ENCODE results near the gene SLC36A4. TPM values are rescaled to one million over a fixed set of nuclear protein-coding genes. Genes with fewer than 3 reads are reported as not detected.

SLC36A4 gene
- total and polyA plus RNA-seq, 9 of the 15 experiments (the other 6 are each of a cell fraction or from before 2014, with no cell fraction given) = 1.4 to 8.0 (median 5.4) TPM

- no peak overlapping the region for H3K9ac ChIP-seq (ENCODE audit: insufficient read depth in 1 of 2, low read depth in 2 of 2, low read length in 2 of 2)
- BruUV-seq (replicated peaks) = no TSS peak
- H3K4me3 ChIP-seq = no peak overlapping the region
- no peaks in the 10 kb centered on the region for H3K36me3 ChIP-seq (ENCODE audit: control insufficient read depth, insufficient read depth, low read length)
- POLR2A ChIA-PET = no interaction called here
- WGBS (ENCODE audit: insufficient coverage, low coverage, missing lambda C conversion rate) = 13% methylated on average over 1 of the region's 1 CpG
- no peak overlapping the region for H3K27ac ChIP-seq (ENCODE audit: extremely low read depth, low read depth, low read length)
- H3K79me2 ChIP-seq (ENCODE audit: control insufficient read depth, insufficient read depth, low read length) = no peaks in the 10 kb centered on the region
- DNase-seq (ENCODE audit: extremely low read depth in 1 of 4, low spot score in 3 of 4) (no peak), ATAC-seq (no peak), FAIRE-seq (no peak)
- intact Hi-C loops (cut with micrococcal nuclease) = no loop called here
- no peaks in the 10 kb centered on the region for H3K9me1 ChIP-seq (ENCODE audit: control insufficient read depth, insufficient read depth, low read length)
- CTCF ChIA-PET (ENCODE audit: low intra/inter-chr PET ratio) = no interaction called here
- no peaks in the 10 kb centered on the region for H3K4me1 ChIP-seq (replicated peaks in 1 of 2; ENCODE audit: control insufficient read depth in 2 of 2, insufficient read depth in 2 of 2, low read length in 2 of 2)
- no peaks in the 10 kb centered on the region for H3K27me3 ChIP-seq (ENCODE audit: control insufficient read depth in 2 of 2, insufficient read depth in 2 of 2, low read length in 2 of 2)
- no peak overlapping the region for H2AFZ ChIP-seq (ENCODE audit: low read depth, low read length)
- in situ Hi-C loops (cut with MboI) = no loop called here
- no peak overlapping the region for H3K4me2 ChIP-seq (ENCODE audit: insufficient read depth, low read length)
- no peaks in the 10 kb centered on the region for H3K9me3 ChIP-seq (replicated peaks; ENCODE audit: control insufficient read depth, insufficient read depth, low read depth, low read length)
- no peak for TF ChIP-seq SP1 (CRISPR knock-in tag; IDR thresholded peaks at IDR 0.05)
- TF ChIP-seq SMARCA4 (IDR thresholded peaks at IDR 0.05) = no peak
- no peak for TF ChIP-seq CREB3 (tag; conservative IDR thresholded peaks at IDR 0.05; ENCODE audit: low read depth)
- TF ChIP-seq SRSF3 (IDR thresholded peaks at IDR 0.05; ENCODE audit: insufficient read depth, low read length) = no peak
- no peak for TF ChIP-seq COPS2 (conservative IDR thresholded peaks at IDR 0.05)
- no peak for TF ChIP-seq ETV6 (IDR thresholded peaks at IDR 0.05; ENCODE audit: borderline replicate concordance in 1 of 2, low read depth in 2 of 2, low read length in 1 of 2)
- no peak for TF ChIP-seq ETV6 (CRISPR knock-in tag; IDR thresholded peaks at IDR 0.05; ENCODE audit: borderline replicate concordance)
- TF ChIP-seq TRIM28 (IDR thresholded peaks at IDR 0.05) = no peak
- no peak for TF ChIP-seq ZNF57 (CRISPR knock-in tag; IDR thresholded peaks at IDR 0.05)
- TF ChIP-seq DIDO1 (tag; IDR thresholded peaks at IDR 0.05; ENCODE audit: low read depth) = no peak
- no peak for TF ChIP-seq BDP1 (IDR thresholded peaks at IDR 0.05; ENCODE audit: insufficient read depth, insufficient read length)
- TF ChIP-seq, protein P1, sequence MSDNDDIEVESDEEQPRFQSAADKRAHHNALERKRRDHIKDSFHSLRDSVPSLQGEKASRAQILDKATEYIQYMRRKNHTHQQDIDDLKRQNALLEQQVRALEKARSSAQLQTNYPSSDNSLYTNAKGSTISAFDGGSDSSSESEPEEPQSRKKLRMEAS (CRISPR knock-in tag; IDR thresholded peaks at IDR 0.05) = no peak
- no peak for TF ChIP-seq RBM14 (IDR thresholded peaks at IDR 0.05; ENCODE audit: borderline replicate concordance, insufficient read depth, low read depth, low read length)
- no peak for TF ChIP-seq PTBP1 (IDR thresholded peaks at IDR 0.05; ENCODE audit: low read depth, low read length)
- H4K20me1 ChIP-seq (replicated peaks; ENCODE audit: control insufficient read depth, insufficient read depth, low read length) = no peaks in the 10 kb centered on the region
These were observed 11.0 kb upstream of the SLC36A4 start for GRCh38 chr11:93208663-93209270.
